ENCODE data around the gene C17orf114. TPM values are rescaled to one million over a fixed set of nuclear protein-coding genes. Genes with fewer than 3 reads are reported as not detected.

C17orf114 gene

DNA sequence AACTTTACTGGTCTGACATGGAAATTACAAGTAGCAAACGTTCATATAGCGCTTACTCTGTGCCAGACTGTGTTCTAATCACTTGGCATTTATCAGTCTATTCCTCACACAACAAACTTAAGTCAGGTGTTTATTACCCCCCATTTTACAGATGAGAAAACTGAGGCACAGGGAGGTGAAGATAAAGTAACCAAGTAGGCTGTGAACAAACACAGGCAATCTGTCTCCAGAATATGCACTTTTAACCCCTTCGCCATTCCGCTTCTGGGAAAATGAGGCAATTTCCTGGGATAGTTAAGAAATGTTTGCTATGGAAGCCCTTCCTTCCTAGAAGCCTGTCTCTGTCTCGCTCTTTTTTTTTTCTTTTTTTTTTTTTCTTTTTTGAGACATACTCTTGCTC, 50.2 kb downstream of the C17orf114 start:
- TF ChIP-seq, protein P1, sequence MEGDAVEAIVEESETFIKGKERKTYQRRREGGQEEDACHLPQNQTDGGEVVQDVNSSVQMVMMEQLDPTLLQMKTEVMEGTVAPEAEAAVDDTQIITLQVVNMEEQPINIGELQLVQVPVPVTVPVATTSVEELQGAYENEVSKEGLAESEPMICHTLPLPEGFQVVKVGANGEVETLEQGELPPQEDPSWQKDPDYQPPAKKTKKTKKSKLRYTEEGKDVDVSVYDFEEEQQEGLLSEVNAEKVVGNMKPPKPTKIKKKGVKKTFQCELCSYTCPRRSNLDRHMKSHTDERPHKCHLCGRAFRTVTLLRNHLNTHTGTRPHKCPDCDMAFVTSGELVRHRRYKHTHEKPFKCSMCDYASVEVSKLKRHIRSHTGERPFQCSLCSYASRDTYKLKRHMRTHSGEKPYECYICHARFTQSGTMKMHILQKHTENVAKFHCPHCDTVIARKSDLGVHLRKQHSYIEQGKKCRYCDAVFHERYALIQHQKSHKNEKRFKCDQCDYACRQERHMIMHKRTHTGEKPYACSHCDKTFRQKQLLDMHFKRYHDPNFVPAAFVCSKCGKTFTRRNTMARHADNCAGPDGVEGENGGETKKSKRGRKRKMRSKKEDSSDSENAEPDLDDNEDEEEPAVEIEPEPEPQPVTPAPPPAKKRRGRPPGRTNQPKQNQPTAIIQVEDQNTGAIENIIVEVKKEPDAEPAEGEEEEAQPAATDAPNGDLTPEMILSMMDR (IDR thresholded peaks at IDR 0.05) = no peak
- TF ChIP-seq EP300 (IDR thresholded peaks at IDR 0.05) = peak in 1 of 2 donors; percentile 24
- H3K4me1 ChIP-seq = peaks cover 0 to 9% (median 0%) of the 10 kb centered on the region in 4 donors

More for the DNA sequence above, 50.2 kb downstream of the C17orf114 start:
- no peak overlapping the region for H3K27ac ChIP-seq
- H3K4me3 ChIP-seq = no peak overlapping the region
- H3K27me3 ChIP-seq = peaks cover 0 to 24% of the 10 kb centered on the region in 2 donors
- no peaks in the 10 kb centered on the region for H3K9me3 ChIP-seq
- WGBS, 2 donors = 62 to 67% methylated on average over 5 of the region's 5 CpGs
- DNase-seq (ENCODE audit: low spot score in 2 of 2) = no peak
- no peaks in the 10 kb centered on the region for H3K36me3 ChIP-seq

Other genes starting within 250 kb of the C17orf114 start
- 100 to 1,000 TPM in 1 of 4 donors, 10 to 100 TPM in 3; 53.8 to 119 (median 54.4) TPM for gene MYBBP1A, start 246.9 kb downstream of the C17orf114 start, total RNA-seq
- not detected for gene GGT6, start 241.8 kb downstream of the C17orf114 start, total RNA-seq
- 1 to 10 TPM; 1.5 to 8.2 (median 4.4) TPM for gene SMTNL2, start 217.8 kb downstream of the C17orf114 start, total RNA-seq
- not detected for gene ALOX15, start 160.7 kb downstream of the C17orf114 start, total RNA-seq
- gene PELP1, start 98.2 kb downstream of the C17orf114 start, total RNA-seq = 10 to 100 TPM; 27.1 to 95.1 (median 29.1) TPM
- 100 to 1,000 TPM in 1 of 4 donors, 10 to 100 TPM in 3; 50.2 to 103 (median 57.4) TPM for gene ARRB2, start 91.7 kb downstream of the C17orf114 start, total RNA-seq
- 10 to 100 TPM; 20.8 to 32.8 (median 28.4) TPM for gene MED11, start 70.9 kb downstream of the C17orf114 start, total RNA-seq
- gene ZMYND15, start 62.5 kb downstream of the C17orf114 start, total RNA-seq = under 1 TPM in 3 of 4 donors, not detected in 1; 0.42 to 0.66 (median 0.59) TPM
- gene CXCL16, start 62.4 kb downstream of the C17orf114 start, total RNA-seq = 10 to 100 TPM in 3 of 4 donors, 1 to 10 TPM in 1; 5.7 to 27.3 (median 13.6) TPM
- gene TM4SF5, start 30.4 kb downstream of the C17orf114 start, total RNA-seq = not detected
- gene VMO1, start 16.0 kb downstream of the C17orf114 start, total RNA-seq = 1 to 10 TPM in 3 of 4 donors, not detected in 1; 1.4 to 6.0 (median 1.9) TPM
- gene GLTPD2, start 13.4 kb downstream of the C17orf114 start, total RNA-seq = not detected
- gene PSMB6, start 6.2 kb downstream of the C17orf114 start, total RNA-seq = 100 to 1,000 TPM; 100 to 171 (median 122) TPM
- gene PLD2, start 4.8 kb upstream of the C17orf114 start, total RNA-seq = 10 to 100 TPM; 17.2 to 63.0 (median 30.1) TPM
- 10 to 100 TPM; 57.1 to 94.3 (median 85.7) TPM for gene MINK1, start 31.0 kb upstream of the C17orf114 start, total RNA-seq
- gene C17orf107, start 97.2 kb upstream of the C17orf114 start, total RNA-seq = 1 to 10 TPM in 3 of 4 donors, under 1 TPM in 1; 0.90 to 2.0 (median 1.3) TPM
- gene CHRNE, start 100.8 kb upstream of the C17orf114 start, total RNA-seq = 1 to 10 TPM in 2 of 4 donors, under 1 TPM in 2; 0.22 to 2.5 (median 1.0) TPM
- not detected for gene GP1BA, start 129.9 kb upstream of the C17orf114 start, total RNA-seq
- gene SLC25A11, start 137.7 kb upstream of the C17orf114 start, total RNA-seq = 10 to 100 TPM; 30.3 to 42.8 (median 32.3) TPM
- 10 to 100 TPM; 45.0 to 55.0 (median 51.4) TPM for gene RNF167, start 137.9 kb upstream of the C17orf114 start, total RNA-seq
- gene PFN1, start 146.2 kb upstream of the C17orf114 start, total RNA-seq = 1,000 to 10,000 TPM in 1 of 4 donors, 100 to 1,000 TPM in 3; 422 to 1,004 (median 483) TPM
- gene ENO3, start 148.8 kb upstream of the C17orf114 start, total RNA-seq = 10 to 100 TPM in 2 of 4 donors, 1 to 10 TPM in 2; 7.5 to 15.3 (median 10.2) TPM
- gene SPAG7, start 165.5 kb upstream of the C17orf114 start, total RNA-seq = 10 to 100 TPM; 36.9 to 70.0 (median 42.0) TPM
- 10 to 100 TPM; 15.3 to 46.2 (median 22.5) TPM for gene CAMTA2, start 185.3 kb upstream of the C17orf114 start, total RNA-seq
- gene INCA1, start 195.2 kb upstream of the C17orf114 start, total RNA-seq = 1 to 10 TPM; 1.2 to 1.8 (median 1.7) TPM
- gene KIF1C, start 195.6 kb upstream of the C17orf114 start, total RNA-seq = 10 to 100 TPM; 78.0 to 89.7 (median 79.6) TPM
- gene SLC52A1, start 233.1 kb upstream of the C17orf114 start, total RNA-seq = not detected

Data from tibial nerve (tissue), 4 donors.